Endodermal cell (in vitro differentiated cells): ENCODE data around the gene KLHDC3. TPM values are rescaled to one million over a fixed set of nuclear protein-coding genes. Genes with fewer than 3 reads are reported as not detected.

Experiments used
- DNase-seq: peaks from one replicate; pipeline ENCODE4 v3.0.0-alpha.2; 2017
- H3K27ac ChIP-seq: 2 replicates; pipeline ENCODE4 v1.5.1; 2013; ENCODE audit warnings: mild to moderate bottlenecking, low read depth, low read length, moderate library complexity
- H3K27me3 ChIP-seq: 2 replicates; pipeline ENCODE4 v1.6.1; 2013; ENCODE audit warnings: mild to moderate bottlenecking, low read length, moderate library complexity; ENCODE audit not compliant: insufficient read depth, control insufficient read depth, poor library complexity, severe bottlenecking
- H3K36me3 ChIP-seq: 2 replicates; pipeline ENCODE4 v1.7.0; 2013; ENCODE audit warnings: mild to moderate bottlenecking, low read length, moderate library complexity; ENCODE audit not compliant: control insufficient read depth, insufficient read depth
- H3K4me1 ChIP-seq: one replicate; pipeline ENCODE4 v1.7.0; 2013; ENCODE audit warnings: low read length; ENCODE audit not compliant: control insufficient read depth, insufficient read depth
- H3K4me3 ChIP-seq: 2 replicates; pipeline ENCODE4 v1.5.1; 2013; ENCODE audit warnings: mild to moderate bottlenecking, low read length, moderate library complexity
- H3K9ac ChIP-seq: 2 replicates; pipeline ENCODE4 v1.6.1; 2013; ENCODE audit warnings: mild to moderate bottlenecking, low read length, moderate library complexity; ENCODE audit not compliant: poor library complexity, severe bottlenecking; ENCODE audit errors: extremely low read depth
- H3K9me3 ChIP-seq: 2 replicates; pipeline ENCODE4 v1.6.1; 2013; ENCODE audit warnings: mild to moderate bottlenecking, low read length, moderate library complexity; ENCODE audit not compliant: control insufficient read depth
- H3K27ac Mint-ChIP-seq: 2 replicates; pipeline ENCODE4 v1.8.0; 2020; ENCODE audit warnings: mixed read lengths
- H3K27me3 Mint-ChIP-seq: 2 replicates; pipeline ENCODE4 v1.8.0; 2021; ENCODE audit warnings: mild to moderate bottlenecking, mixed read lengths; ENCODE audit not compliant: insufficient read depth
- H3K36me3 Mint-ChIP-seq: 2 replicates; pipeline ENCODE4 v1.8.0; 2020; ENCODE audit warnings: low read depth, mixed read lengths
- H3K4me1 Mint-ChIP-seq: 2 replicates; pipeline ENCODE4 v1.8.0; 2020; ENCODE audit warnings: mixed read lengths
- H3K4me3 Mint-ChIP-seq: 2 replicates; pipeline ENCODE4 v1.8.0; 2020; ENCODE audit warnings: mild to moderate bottlenecking, moderate library complexity, mixed read lengths
- H3K9me3 Mint-ChIP-seq: 2 replicates; pipeline ENCODE4 v1.8.0; 2020; ENCODE audit warnings: mild to moderate bottlenecking, mixed read lengths
- CTCF ChIP-seq: fragments of 200-600 bp; sonication (generic); conservative IDR thresholded peaks from 2 replicates; pipeline ENCODE4 v1.5.0; 2021; ENCODE audit warnings: antibody characterized with exemption, mild to moderate bottlenecking
- WGBS, 2 experiments: methylation state at CpG; one replicate each; pipeline versions ENCODE4 v1.1.5 to v1.1.7; 2013; ENCODE audit warnings: missing lambda C conversion rate in 2 of 2, mixed read lengths in 1 of 2; ENCODE audit not compliant: insufficient coverage in 1 of 2, insufficient read length in 1 of 2; 5-methylcytosine and 5-hydroxymethylcytosine counted together
- total RNA-seq, 2 donors: library from RNA; stranded (reverse); fragmentation: NEBNext Ultra II Directional in 1 of 2; extraction: Animal tissue kit (Norgen Biotek cat#: 25700) in 1 of 2; gene quantifications; 2 replicates in 1 of 2; 3 replicates in 1 of 2; pipeline ENCODE4 v1.2.1, GENCODE V29; 2021

KLHDC3 gene
- total RNA-seq, 2 donors from 2014 or later, result 124 to 135 TPM

- 94 to 96% methylated on average over 14 to 19 of the region's 19 CpGs for WGBS, 2 experiments
- H3K36me3 ChIP-seq, result peaks cover 68% of the 10 kb centered on the region
- no peak for DNase-seq
- peaks cover 23% of the 10 kb centered on the region for H3K4me1 Mint-ChIP-seq
- peak overlapping the region; percentile 89 for H3K9ac ChIP-seq
- no peaks in the 10 kb centered on the region for H3K9me3 Mint-ChIP-seq
- H3K4me3 ChIP-seq, result peak overlapping the region; percentile 93
- H3K27ac Mint-ChIP-seq, result peak overlapping the region; percentile 95
- no peak for TF ChIP-seq CTCF
- H3K36me3 Mint-ChIP-seq, result peaks cover 56% of the 10 kb centered on the region
- H3K27me3 Mint-ChIP-seq, result no peaks in the 10 kb centered on the region
- H3K27ac ChIP-seq, result no peak overlapping the region
- H3K4me1 ChIP-seq, result peaks cover 3% of the 10 kb centered on the region
- peak overlapping the region; percentile 98 for H3K4me3 Mint-ChIP-seq
- no peaks in the 10 kb centered on the region for H3K27me3 ChIP-seq
- H3K9me3 ChIP-seq, result no peaks in the 10 kb centered on the region
Observed at GRCh38 chr6:43052225-43052841, 38.3 kb downstream of the KLHDC3 start.

GRCh38 chr6:43052842-43053544 is 38.9 kb downstream of the KLHDC3 start:
- Histone ChIP-seq H3K9me3 (no peaks in the 10 kb centered on the region), H3K36me3 (peaks cover 67% of the 10 kb centered on the region), H3K4me1 (peaks cover 3% of the 10 kb centered on the region), H3K9ac (peak overlapping the region; percentile 89), H3K27me3 (no peaks in the 10 kb centered on the region), H3K4me3 (peak overlapping the region; percentile 93), H3K27ac (peak overlapping the region; percentile 61)
- H3K4me3 Mint-ChIP-seq, result peak overlapping the region; percentile 98
- no peaks in the 10 kb centered on the region for H3K9me3 Mint-ChIP-seq
- WGBS, 2 experiments, result 18 to 38% methylated on average over 9 to 22 of the region's 22 CpGs
- peak overlapping the region; percentile 95 for H3K27ac Mint-ChIP-seq
- H3K27me3 Mint-ChIP-seq, result no peaks in the 10 kb centered on the region
- no peak for TF ChIP-seq CTCF
- peaks cover 56% of the 10 kb centered on the region for H3K36me3 Mint-ChIP-seq
- H3K4me1 Mint-ChIP-seq, result peaks cover 24% of the 10 kb centered on the region
- DNase-seq, result peak; percentile 77

- Histone ChIP-seq H3K27me3 (no peaks in the 10 kb centered on the region), H3K4me3 (peak within 1 kb of the TSS; percentile 93), H3K9ac (peak within 1 kb of the TSS; percentile 89), H3K4me1 (peaks cover 7% of the 10 kb centered on the region), H3K36me3 (peaks cover 62% of the 10 kb centered on the region), H3K9me3 (no peaks in the 10 kb centered on the region), H3K27ac (peak within 1 kb of the TSS; percentile 61)
- DNase-seq, result peak; percentile 94
- peak within 1 kb of the TSS; percentile 98 for H3K4me3 Mint-ChIP-seq
- no peaks in the 10 kb centered on the region for H3K9me3 Mint-ChIP-seq
- H3K4me1 Mint-ChIP-seq, result peaks cover 31% of the 10 kb centered on the region
- WGBS, 2 experiments, result 0% methylated on average over 20 to 44 of the region's 45 CpGs
- peaks cover 54% of the 10 kb centered on the region for H3K36me3 Mint-ChIP-seq
- peak within 1 kb of the TSS; percentile 95 for H3K27ac Mint-ChIP-seq
- TF ChIP-seq CTCF, result no peak
- H3K27me3 Mint-ChIP-seq, result no peaks in the 10 kb centered on the region
Observed at GRCh38 chr6:43053545-43054205, 39.6 kb downstream of the KLHDC3 start, which contains the start of gene CUL7. CUL7 (minus strand) TSS chr6:43053851; CDS start chr6:43052788, 1,063 bp downstream.
